SK-N-SH treated with all-trans-retinoic acid at 6 μM for 48 hours (cell line): ENCODE data around the gene TMEM163.

Experiments used
- ARNTL ChIP-seq: fragments of 450-650 bp; formaldehyde crosslinking; IDR thresholded peaks from 2 replicates; pipeline ENCODE4 v1.5.0; 2020; ENCODE audit warnings: low read depth, mild to moderate bottlenecking, moderate library complexity, borderline replicate concordance
- CSDC2 ChIP-seq: fragments of 250-450 bp; sonication (Bioruptor Pico); IDR thresholded peaks from 2 replicates; pipeline ENCODE4 v1.5.0; 2020; ENCODE audit warnings: mild to moderate bottlenecking, moderate library complexity
- GLIS3 ChIP-seq: fragments of 250-450 bp; sonication (Bioruptor Pico); IDR thresholded peaks from 2 replicates; pipeline ENCODE4 v1.5.0; 2020; ENCODE audit warnings: mild to moderate bottlenecking, moderate library complexity
- RARB ChIP-seq: fragments of 250-450 bp; sonication (Bioruptor Pico); IDR thresholded peaks from 2 replicates; pipeline ENCODE4 v1.8.0; 2021; ENCODE audit warnings: mild to moderate bottlenecking, moderate library complexity
- TCF4 ChIP-seq: fragments of 250-450 bp; sonication (Bioruptor Pico); IDR thresholded peaks from 2 replicates; pipeline ENCODE4 v1.8.0; 2021; ENCODE audit warnings: mild to moderate bottlenecking, moderate library complexity, borderline replicate concordance
- TOX ChIP-seq: fragments of 250-450 bp; sonication (Bioruptor Pico); IDR thresholded peaks from 2 replicates; pipeline ENCODE4 v1.8.0; 2021; ENCODE audit warnings: mild to moderate bottlenecking, moderate library complexity, borderline replicate concordance
- ZFP3 ChIP-seq: fragments of 250-450 bp; sonication (Bioruptor Pico); IDR thresholded peaks from 2 replicates; pipeline ENCODE4 v1.5.0; 2020; ENCODE audit warnings: mild to moderate bottlenecking, moderate library complexity
- ZFP30 ChIP-seq: fragments of 450-650 bp; formaldehyde crosslinking; IDR thresholded peaks from 2 replicates; pipeline ENCODE4 v1.5.0; 2022; ENCODE audit warnings: mild to moderate bottlenecking, moderate library complexity
- TF ChIP-seq, protein P1 (sequence below): fragments of 250-450 bp; sonication (Bioruptor Pico); IDR thresholded peaks from 2 replicates; pipeline ENCODE4 v1.8.0; 2020; ENCODE audit warnings: mild to moderate bottlenecking, moderate library complexity, borderline replicate concordance
- TF ChIP-seq, protein P2 (sequence below): fragments of 250-450 bp; sonication (Bioruptor Pico); IDR thresholded peaks from 2 replicates; pipeline ENCODE4 v1.8.0; 2021; ENCODE audit warnings: low read depth, mild to moderate bottlenecking, moderate library complexity, borderline replicate concordance
- TF ChIP-seq, protein P3 (sequence below): fragments of 250-450 bp; sonication (Bioruptor Pico); IDR thresholded peaks from 2 replicates; pipeline ENCODE4 v1.5.1; 2021; ENCODE audit warnings: mild to moderate bottlenecking, moderate library complexity
- TF ChIP-seq, protein P4 (sequence below): fragments of 250-450 bp; sonication (Bioruptor Pico); IDR thresholded peaks from 2 replicates; pipeline ENCODE4 v1.5.0; 2020; ENCODE audit warnings: mild to moderate bottlenecking, moderate library complexity
- TF ChIP-seq, protein P5 (sequence below): fragments of 250-450 bp; sonication (Bioruptor Pico); IDR thresholded peaks from 2 replicates; pipeline ENCODE4 v1.5.1; 2020; ENCODE audit warnings: low read depth, mild to moderate bottlenecking, moderate library complexity

DNA sequence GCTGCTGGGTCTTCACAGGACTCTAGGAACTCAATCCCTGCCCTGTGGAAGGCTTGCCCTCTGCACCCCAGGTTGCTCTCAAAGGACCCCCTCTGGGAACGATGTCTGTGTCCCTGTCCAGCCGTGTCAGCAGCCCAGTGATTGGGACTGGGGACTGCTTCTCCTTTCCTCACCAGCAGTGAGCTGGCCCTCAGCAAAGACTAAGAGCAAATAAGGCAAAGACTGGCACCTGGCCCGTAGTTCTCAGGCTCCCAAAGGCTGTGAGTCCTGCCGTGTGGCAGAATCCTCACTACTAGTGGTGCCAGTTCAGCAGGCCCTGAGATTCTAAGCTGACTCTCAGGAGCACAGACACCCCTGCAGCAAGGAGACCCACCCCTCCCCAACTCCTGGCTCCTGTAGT is 47.8 kb downstream of the TMEM163 start:
- TF ChIP-seq ZFP3 (CRISPR knock-in tag) = no peak
- TF ChIP-seq, protein P1, sequence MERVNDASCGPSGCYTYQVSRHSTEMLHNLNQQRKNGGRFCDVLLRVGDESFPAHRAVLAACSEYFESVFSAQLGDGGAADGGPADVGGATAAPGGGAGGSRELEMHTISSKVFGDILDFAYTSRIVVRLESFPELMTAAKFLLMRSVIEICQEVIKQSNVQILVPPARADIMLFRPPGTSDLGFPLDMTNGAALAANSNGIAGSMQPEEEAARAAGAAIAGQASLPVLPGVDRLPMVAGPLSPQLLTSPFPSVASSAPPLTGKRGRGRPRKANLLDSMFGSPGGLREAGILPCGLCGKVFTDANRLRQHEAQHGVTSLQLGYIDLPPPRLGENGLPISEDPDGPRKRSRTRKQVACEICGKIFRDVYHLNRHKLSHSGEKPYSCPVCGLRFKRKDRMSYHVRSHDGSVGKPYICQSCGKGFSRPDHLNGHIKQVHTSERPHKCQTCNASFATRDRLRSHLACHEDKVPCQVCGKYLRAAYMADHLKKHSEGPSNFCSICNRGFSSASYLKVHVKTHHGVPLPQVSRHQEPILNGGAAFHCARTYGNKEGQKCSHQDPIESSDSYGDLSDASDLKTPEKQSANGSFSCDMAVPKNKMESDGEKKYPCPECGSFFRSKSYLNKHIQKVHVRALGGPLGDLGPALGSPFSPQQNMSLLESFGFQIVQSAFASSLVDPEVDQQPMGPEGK (CRISPR knock-in tag) = no peak
- TF ChIP-seq, protein P2, sequence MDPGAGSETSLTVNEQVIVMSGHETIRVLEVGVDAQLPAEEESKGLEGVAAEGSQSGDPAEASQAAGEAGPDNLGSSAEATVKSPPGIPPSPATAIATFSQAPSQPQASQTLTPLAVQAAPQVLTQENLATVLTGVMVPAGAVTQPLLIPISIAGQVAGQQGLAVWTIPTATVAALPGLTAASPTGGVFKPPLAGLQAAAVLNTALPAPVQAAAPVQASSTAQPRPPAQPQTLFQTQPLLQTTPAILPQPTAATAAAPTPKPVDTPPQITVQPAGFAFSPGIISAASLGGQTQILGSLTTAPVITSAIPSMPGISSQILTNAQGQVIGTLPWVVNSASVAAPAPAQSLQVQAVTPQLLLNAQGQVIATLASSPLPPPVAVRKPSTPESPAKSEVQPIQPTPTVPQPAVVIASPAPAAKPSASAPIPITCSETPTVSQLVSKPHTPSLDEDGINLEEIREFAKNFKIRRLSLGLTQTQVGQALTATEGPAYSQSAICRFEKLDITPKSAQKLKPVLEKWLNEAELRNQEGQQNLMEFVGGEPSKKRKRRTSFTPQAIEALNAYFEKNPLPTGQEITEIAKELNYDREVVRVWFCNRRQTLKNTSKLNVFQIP (CRISPR knock-in tag) = no peak
- TF ChIP-seq CSDC2 (CRISPR knock-in tag) = no peak
- TF ChIP-seq, protein P3, sequence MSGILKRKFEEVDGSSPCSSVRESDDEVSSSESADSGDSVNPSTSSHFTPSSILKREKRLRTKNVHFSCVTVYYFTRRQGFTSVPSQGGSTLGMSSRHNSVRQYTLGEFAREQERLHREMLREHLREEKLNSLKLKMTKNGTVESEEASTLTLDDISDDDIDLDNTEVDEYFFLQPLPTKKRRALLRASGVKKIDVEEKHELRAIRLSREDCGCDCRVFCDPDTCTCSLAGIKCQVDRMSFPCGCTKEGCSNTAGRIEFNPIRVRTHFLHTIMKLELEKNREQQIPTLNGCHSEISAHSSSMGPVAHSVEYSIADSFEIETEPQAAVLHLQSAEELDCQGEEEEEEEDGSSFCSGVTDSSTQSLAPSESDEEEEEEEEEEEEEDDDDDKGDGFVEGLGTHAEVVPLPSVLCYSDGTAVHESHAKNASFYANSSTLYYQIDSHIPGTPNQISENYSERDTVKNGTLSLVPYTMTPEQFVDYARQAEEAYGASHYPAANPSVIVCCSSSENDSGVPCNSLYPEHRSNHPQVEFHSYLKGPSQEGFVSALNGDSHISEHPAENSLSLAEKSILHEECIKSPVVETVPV (CRISPR knock-in tag) = no peak
- TF ChIP-seq, protein P4, sequence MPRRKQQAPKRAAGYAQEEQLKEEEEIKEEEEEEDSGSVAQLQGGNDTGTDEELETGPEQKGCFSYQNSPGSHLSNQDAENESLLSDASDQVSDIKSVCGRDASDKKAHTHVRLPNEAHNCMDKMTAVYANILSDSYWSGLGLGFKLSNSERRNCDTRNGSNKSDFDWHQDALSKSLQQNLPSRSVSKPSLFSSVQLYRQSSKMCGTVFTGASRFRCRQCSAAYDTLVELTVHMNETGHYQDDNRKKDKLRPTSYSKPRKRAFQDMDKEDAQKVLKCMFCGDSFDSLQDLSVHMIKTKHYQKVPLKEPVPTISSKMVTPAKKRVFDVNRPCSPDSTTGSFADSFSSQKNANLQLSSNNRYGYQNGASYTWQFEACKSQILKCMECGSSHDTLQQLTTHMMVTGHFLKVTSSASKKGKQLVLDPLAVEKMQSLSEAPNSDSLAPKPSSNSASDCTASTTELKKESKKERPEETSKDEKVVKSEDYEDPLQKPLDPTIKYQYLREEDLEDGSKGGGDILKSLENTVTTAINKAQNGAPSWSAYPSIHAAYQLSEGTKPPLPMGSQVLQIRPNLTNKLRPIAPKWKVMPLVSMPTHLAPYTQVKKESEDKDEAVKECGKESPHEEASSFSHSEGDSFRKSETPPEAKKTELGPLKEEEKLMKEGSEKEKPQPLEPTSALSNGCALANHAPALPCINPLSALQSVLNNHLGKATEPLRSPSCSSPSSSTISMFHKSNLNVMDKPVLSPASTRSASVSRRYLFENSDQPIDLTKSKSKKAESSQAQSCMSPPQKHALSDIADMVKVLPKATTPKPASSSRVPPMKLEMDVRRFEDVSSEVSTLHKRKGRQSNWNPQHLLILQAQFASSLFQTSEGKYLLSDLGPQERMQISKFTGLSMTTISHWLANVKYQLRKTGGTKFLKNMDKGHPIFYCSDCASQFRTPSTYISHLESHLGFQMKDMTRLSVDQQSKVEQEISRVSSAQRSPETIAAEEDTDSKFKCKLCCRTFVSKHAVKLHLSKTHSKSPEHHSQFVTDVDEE = no peak
- no peak for TF ChIP-seq ZFP30 (CRISPR knock-in tag)
- TF ChIP-seq, protein P5, sequence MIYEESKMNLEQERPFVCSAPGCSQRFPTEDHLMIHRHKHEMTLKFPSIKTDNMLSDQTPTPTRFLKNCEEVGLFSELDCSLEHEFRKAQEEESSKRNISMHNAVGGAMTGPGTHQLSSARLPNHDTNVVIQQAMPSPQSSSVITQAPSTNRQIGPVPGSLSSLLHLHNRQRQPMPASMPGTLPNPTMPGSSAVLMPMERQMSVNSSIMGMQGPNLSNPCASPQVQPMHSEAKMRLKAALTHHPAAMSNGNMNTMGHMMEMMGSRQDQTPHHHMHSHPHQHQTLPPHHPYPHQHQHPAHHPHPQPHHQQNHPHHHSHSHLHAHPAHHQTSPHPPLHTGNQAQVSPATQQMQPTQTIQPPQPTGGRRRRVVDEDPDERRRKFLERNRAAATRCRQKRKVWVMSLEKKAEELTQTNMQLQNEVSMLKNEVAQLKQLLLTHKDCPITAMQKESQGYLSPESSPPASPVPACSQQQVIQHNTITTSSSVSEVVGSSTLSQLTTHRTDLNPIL (CRISPR knock-in tag) = no peak
- no peak for TF ChIP-seq TOX (CRISPR knock-in tag)
- no peak for TF ChIP-seq ARNTL (CRISPR knock-in tag)
- TF ChIP-seq GLIS3 (CRISPR knock-in tag) = no peak
- TF ChIP-seq RARB (CRISPR knock-in tag) = no peak
- no peak for TF ChIP-seq TCF4 (CRISPR knock-in tag)
